ENCODE measurements around the gene TRPV4.
A peak's percentile ranks its signal among the peaks of the same experiment; 100 is the strongest.

Gene TRPV4

DNA sequence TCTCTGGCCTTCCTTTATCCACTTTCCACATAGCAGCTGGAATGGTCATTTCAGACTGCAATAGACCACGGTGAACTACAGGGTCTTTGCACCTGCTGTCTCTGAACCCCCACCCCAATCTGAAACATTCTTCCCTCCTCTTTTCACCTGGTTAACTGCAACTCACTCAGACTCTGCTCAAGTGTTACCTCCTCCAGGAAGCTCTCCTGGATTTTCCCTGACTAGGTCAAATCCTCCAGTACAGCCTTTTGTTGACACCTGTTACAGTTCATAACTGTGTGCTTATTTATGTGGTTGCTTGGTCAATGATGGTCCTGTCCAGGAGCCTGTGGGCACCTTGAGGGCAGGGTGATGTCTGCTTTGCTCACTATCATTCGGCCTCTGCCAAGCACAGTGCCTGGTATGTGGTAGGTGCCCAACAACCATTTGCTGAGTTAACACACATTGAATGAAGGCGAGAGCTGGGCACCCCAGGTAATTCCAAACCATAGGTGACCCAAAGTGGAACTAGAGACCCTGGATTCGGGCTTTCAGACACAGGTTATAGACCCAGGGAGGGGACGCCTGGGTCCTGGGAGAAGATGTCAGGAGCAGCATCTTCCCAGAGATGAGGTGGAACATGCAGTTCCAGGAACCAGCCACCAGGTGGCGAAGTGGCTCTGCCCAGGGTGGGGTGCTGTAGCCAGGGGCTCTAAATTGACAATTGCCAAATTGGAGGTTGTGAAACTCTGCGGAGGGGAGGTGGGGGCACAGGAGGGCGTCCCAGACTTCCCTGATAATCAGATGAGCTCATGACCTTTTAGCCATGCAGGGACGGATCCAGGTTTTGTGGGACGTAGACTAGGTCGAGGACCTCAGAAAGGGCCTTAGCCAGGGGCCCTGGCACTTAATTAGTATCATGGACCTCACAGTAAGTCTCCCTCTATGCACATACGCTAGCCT, 28.1 kb downstream of the TRPV4 start:
- peak; percentile 51 for DNase-seq (ENCODE audit: low read depth)

DNA sequence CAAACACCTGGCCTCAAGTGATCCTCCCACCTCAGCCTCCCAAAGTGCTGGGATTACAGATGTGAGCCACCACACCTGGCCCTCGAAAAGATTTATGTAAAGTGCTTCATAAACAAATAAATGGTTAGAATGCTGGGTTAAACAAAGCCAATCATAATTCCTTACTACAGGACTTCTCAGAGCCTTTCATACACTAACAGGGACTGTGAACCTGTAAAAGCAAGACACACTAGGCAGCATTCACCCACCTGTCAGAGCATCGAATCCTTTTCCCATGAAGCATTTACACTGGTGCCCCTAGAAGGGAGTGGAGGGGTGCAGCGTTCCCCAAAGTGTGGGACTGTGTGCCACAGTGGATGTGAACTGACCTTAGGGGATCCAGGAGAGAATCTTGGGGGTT, 29.5 kb downstream of the TRPV4 start:
- no peak for DNase-seq (ENCODE audit: low read depth)

DNA sequence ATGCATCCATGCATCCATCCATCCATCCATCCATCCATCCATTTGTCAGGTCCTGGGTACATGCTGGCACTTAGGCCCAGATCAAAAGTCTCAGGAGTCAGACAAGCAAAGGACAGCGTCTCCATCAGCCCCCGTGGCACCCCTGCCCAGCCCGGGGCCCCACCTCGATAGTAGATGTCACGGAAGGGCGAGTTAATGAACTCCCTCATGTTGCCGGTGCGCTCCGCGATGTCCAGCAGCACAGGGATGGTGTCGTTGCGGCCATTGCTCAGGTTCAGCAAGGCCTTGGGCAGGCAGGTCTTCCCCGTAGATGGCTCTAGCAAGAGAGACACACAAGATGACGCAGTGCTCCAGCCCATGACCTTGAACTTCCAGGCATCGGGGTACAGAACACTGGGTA, 30.4 kb downstream of the TRPV4 start:
- DNase-seq (ENCODE audit: low read depth) = no peak

DNA sequence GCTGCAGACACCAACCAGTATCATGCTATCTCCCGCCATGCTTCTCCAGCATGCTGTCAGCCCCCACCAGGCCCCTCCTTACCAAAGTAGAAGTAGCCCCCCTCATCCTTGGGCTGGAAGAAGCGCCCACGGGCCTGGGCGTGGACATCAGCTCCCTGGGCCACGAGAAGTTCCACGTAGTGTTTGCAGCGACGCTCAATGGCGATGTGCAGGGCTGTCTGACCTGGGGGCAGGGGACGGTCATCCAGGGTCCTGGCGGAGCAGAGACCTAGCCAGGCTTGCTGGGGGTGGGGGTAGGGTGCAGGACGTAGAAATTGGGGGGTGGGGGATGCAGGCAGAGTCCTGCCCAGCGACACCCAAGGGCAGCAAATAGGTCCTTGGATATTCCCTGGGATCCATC, 32.7 kb downstream of the TRPV4 start:
- DNase-seq (ENCODE audit: low read depth) = no peak

DNA sequence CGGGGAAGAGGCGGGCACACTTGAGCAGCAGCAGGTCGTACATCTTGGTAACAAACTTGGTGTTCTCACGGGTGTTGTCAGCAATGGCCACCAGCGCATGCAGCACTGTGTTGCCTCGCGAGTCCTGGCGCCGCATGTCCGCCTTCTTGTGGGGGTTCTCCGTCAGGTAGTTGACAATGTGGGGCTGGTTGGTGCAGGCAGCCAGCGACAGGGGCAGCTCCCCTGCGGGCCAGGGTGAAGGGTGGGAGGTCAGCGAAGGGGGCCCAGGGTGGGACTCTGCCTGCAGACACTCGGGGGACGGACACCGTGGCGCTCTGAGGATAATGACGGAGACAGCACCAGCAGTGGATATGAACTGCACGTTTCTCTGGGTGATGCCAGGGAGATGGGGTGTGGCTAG, 34.5 kb downstream of the TRPV4 start:
- no peak for DNase-seq (ENCODE audit: low read depth)

DNA sequence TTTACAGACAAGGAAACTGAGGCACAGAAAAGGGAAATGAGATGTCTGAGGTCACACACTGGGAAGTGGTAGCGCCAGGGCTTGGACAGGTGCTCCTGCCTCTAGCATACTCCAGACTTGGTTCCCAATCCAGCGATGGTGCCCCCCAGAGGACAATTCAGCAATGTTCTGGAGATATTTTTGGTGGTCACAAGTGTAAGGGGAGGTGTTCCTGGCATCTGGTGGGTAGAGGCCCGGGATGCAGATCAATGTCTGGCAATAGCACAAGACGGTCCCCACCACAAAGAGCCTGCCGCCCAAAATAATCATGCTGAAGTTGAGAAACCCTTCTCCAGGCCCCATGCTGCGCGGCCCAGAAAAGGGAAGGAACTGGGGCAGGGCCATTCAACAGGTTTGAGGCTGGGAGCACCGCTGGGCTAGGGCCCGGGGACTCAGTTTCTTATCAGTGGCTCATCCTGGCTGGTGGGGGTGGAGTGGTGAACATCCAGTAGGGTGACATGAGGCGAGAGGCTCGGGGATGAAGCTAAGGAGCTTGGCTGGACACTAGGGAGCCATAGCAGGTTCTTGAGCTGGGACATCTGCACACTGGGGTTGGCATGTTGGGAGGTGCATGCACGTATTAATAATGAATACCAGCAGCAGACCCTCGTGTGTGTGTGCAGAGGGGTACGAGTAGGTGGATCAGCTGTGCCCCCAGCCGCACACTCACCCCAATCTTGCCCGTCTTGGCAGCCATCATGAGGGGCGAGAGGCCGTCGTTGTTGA, 35.1 kb downstream of the TRPV4 start:
- DNase-seq (ENCODE audit: low read depth) = no peak

DNA sequence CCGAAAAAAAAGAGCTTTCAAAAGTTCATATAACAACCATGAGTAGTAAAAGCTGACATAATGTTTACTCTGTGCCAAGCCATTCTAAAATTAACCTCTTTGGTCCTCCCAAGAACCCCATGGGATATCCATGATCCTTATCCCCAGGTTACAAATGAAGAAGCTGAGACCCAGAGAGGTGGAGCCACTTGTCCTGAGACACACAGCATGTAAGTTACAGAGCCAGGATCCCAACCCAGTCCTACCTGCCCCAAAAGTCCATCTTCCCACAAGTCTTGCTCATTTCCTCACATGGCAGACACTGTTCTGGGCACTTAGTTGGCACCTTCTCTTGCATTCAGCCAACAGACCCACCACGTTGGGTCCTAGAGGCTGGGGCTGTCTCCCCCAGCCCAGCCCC, 37.1 kb downstream of the TRPV4 start:
- DNase-seq (ENCODE audit: low read depth) = no peak

DNA sequence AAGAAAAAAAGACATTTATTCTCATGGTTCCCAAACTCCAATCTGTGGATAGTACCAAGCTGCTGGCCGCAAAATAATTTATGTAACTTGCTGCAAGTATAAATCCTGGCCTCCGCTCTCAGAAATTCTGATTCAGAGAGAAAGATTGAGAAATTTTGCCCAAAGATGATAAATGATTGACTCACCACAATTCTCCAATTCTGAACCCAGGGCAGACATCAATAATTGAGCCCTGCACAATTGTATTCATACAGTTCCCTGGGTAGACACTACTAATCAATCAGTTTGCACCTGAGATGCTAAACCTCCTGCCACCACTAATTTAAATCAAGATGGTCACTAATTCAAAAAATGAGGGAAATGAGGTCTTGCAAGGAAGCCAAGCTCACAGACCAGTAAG, 38.2 kb downstream of the TRPV4 start:
- no peak for DNase-seq (ENCODE audit: low read depth)

DNA sequence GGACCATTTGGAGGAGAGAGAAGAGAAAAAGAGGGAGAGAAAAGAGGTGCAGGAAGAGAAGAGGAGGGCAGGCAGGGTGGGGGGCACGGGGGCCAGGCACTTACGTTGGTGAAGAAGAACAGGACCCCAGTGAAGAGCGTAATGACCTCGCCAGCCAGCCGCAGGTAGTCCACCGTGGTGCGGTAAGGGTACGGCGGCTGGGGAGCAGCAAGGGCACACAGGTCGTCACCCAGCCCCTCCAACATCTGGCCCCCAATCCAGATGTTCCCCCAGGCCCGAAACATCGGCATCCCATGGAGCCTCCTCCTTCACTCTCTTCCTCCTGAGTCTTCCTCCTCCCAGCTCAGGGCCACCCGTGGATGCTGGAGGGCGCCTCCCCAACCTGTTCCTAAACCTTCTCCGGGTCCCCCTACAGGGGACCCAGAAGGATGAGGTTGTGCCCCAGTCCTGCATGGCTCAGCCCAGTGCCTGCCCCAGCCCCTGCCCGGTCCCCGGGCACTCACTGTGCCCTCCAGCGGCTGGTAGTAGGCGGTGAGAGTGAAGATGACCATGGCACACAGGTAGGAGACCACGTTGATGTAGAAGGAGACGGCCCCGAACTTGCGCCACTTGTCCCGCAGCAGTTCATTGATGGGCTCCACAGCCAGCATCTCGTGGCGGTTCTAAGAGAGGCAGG, 39.2 kb downstream of the TRPV4 start:
- DNase-seq (ENCODE audit: low read depth) = no peak

DNA sequence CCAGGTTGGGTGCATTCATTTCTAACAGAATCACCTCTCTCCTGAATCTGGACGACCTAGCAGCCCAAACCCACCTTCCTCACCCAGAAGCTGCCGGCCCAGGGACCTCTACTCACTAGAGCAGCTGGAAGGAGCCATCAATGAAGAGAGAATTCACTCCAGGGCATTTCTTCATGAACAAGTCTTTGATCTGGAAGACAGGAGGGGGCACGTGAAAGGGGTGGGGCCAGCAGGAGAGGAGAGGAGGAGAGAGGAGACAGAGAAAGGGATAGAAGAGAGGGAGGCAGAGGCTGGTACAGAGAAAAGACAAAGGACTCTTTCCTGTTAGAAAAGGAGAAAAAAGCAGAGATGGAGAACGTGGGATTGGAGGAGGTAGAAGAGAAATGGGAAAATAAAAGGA, 39.8 kb downstream of the TRPV4 start:
- no peak for DNase-seq (ENCODE audit: low read depth)

DNA sequence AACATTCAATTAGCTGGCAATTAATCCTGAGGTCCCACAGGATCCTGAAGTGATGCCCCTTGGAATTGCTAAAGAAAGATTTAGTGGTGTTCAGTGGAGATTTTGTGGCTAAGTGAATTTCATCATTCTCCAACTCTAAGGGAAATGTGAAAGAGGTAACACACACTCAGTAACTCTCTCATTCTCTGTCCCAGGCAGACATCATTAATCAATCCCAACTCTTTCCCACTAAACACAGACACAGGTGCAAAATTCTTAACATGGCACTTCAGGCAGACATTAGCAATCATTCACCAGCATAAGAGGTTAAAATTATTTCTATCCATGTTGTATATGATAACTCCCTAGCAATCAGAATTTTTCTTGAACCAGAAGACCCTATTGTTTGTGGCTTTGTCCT, 40.2 kb downstream of the TRPV4 start:
- DNase-seq (ENCODE audit: low read depth) = no peak

DNA sequence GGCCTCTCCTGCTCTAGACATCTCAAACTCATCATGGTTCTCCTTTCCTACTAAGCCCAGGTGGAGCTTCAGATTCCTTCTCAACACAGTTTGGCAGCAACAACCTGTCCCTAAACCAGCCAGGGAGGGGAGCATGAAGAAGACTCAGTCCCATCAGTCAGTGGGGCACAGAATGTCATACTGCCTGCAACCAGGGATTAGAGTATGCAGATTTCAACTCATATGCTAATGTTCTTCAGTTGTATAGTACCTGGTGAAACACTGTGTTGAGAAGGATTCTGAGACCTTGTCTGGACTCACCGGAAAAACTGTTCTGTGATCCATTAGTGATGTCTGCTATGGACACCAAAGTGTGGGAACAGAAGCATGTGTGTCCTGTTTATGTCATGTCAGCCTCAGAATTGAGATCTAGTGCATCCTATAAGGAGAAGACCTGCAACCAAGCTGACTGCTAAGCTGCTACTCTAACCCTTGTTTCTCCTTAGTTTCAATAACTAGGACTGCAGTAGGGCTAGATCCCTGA, 43.6 kb downstream of the TRPV4 start:
- no peak for DNase-seq (ENCODE audit: low read depth)

DNA sequence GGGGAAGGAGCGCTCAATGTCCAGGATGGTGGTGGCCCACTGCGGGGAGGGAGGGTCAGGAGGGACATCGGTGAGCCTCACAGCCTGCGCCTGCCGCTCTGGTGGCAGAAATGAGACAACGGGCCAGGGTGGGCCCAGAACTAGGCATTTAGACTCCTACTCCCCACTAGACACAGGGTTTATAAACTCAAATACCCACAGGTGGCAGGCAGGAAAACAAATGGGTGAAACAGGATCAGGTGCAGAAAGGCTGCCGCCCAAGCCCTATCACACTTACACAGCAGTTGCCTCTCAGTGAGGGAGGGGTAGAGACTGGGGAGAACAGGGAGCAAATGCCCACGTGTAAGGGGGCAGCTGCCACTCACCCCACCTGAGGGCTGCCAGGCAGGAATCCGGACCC, 46.4 kb downstream of the TRPV4 start:
- DNase-seq (ENCODE audit: low read depth) = no peak

DNA sequence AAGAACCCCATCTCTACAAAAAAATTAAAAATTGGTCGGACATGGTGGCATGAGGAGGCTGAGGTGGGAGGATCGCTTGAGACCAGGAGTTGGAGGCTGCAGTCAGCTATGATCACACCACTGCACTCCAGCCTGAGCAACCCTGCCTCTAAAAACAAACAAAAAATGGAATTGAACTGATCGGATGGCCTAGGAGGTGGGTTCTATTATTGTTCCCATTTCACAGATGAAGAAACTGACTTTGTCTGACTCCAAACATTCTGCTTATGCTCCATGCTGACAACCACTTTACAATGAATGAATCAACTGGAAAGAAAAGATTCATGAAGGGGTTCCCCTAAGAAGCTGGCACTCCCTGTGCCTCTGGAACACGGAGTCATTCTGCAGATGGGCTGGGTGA, 47.3 kb downstream of the TRPV4 start:
- DNase-seq (ENCODE audit: low read depth) = no peak

DNA sequence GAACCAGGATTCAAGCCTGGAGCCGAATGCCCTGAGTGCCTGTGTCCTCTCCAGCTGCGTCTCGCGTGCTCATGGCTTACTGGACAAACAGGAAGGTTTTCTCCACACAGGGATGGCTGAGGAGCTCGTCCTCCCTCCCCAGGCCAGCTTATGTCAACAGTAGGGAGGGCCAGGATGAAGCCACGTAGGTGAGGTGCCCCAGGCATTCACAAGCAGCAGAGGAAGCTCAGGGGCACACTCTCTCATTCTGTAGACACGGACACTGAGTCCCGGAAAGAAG, 49.3 kb downstream of the TRPV4 start:
- no peak for DNase-seq (ENCODE audit: low read depth)

DNA sequence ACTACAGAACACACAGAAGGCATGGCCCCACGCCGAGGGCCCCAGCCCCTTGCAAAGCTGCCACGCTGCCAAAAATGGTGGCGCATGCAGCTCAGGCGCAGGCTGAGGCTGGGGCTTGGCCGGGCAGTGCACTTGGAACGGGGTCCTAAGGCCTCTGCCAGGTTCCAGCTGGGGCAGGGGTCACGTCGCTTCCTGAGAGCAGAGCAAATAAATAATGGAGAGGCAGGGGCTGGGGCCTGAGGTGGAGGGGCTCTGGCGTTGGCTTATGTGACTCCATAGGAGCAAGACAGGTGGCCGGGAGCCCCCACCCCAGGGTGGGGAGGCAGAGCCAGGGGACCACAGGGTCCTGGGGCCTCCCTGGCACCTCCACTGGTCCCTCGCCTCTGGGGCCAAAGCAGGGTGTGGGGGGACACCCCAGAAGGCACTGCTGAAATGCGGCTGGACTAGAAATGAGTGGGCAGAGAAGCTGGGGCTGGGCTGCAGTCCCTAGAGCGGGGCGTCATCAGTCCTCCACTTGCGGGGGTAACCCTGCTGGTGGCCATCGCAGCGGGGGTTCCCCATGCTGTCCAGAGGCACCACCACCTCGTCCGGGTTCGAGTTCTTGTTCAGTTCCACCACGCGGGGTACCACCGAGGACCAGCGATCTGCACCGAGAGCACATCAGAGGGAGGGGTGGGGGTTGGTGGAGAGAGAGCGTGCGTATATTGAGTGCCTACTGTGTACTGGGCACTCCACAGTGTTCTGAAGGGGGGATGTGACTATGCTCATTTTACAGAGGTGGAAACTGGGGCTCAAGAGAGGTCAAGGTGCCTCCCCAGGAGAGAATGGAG, 49.8 kb downstream of the TRPV4 start:
- no peak for DNase-seq (ENCODE audit: low read depth)

DNA sequence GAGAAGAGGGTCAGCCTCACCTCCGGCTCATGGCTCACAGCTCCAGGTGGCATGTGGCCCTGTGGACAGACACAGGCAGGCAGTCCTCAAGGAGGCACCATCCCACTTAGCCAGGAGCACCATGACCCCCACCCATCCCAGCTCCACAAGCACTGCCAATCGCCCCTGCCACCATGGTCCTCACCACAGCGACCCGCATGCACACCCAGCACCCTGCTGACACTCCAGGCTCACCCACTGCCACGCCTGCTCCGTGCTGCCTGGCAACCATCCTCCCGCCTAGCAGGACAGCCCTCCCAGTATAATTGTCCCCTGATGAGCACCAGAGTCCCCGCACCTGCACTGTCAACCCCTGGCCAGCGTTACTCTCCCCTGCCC, 50.9 kb downstream of the TRPV4 start:
- no peak for DNase-seq (ENCODE audit: low read depth)

DNA sequence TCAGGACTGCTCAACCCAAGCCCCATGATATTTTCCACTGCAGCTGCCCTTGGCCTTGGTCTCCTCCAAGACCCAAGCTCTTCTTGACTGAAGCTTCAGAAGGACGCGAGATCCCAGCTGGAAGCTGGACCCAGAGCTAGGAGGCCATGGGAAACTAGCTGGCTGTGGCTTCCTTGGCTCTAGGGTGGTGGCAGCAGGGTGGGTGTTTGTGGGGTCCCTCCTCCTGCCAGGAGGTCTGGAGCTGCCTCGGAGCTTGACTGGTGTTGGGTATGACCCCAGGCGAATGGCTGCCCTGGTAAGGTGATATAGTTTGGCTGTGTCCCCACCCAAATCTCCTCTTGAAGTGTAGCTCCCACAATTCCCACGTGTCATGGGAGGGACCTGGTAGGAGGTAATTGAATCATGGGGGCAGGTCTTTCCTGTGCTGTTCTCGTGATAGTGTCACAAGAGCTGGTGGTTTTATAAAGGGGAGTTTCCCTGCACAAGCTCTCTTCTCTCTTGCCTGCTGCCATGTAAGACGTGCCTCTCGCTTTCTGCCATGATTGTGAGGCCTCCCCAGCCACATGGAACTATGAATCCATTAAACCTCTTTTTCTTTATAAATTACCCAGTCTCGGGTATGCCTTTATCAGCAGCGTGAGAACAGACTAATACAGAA, 51.4 kb downstream of the TRPV4 start:
- DNase-seq (ENCODE audit: low read depth) = no peak

DNA sequence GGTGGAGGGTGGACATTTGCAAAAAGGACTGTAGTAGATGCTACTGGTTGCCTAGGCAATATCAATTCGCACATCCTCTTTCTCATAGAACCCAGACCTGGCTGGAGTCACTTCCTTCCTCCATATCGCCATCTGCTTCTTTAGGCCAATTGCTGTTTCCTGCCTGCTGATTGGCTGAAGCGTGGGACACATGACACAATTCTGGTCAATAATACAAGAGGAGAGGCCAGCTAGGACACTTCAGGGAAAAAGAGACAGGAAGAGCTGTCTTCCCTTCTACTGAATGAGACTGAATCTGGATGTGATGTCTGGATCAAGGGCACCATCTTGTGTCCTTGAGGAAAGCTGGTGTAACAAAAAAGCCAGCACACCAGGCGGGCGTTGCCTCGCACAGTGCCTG, 53.8 kb downstream of the TRPV4 start:
- no peak for DNase-seq (ENCODE audit: low read depth)

DNA sequence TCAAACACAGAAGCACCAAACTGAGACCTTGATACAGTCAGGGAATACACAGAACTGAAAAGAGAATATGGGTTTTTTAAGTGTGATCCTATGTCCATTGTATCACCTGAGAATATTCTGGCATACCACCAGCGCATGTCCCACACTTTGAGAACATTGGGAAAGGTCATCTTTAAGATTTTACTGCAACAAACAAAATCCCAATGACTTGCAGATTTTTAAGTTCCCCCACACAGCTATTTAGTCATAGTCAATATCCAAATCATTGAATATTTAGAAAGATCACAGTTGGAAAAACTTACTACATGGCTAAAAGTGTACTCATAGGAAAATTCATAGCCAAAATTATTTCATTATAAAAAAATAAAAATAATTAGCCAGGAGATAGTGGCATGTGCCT, 54.5 kb downstream of the TRPV4 start:
- DNase-seq (ENCODE audit: low read depth) = no peak

DNA sequence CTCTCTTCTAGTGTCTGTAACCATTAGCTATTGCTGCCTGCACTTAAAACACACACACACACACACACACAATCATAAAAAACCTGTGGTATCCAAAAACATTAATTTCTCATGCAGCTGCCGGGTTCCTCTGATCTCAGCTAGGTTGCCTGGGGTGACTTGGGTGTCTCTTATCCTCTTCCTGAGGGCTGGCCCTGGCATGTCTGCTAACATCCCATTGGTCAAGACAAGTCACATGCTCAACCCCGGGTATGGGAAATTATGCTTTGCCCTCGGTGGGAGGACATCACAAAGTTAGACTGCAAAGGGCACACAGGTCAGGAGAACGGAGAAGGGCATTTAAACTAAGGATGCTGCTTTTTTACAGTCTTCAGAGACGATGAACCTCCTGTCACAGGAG, 55.7 kb downstream of the TRPV4 start:
- DNase-seq (ENCODE audit: low read depth) = no peak

DNA sequence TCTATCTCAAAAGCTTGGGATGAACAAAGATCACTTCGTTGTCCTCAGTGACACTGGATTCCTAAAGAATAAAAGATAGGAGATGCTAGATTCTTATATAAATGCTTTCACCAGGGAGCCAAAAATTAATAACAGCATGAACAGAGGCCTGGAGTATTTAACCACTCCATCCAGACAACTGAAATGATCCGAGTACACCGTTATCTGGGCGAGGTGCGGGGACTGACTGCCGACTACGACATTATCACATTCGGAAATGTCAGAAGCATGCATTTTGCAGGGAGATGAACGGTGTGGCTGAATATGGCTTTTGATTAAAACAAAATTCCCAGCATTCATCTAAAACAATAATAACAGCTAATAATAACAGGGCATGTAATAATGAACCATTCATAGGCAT, 56.6 kb downstream of the TRPV4 start:
- DNase-seq (ENCODE audit: low read depth) = no peak
